MM.1S (cell line): ENCODE measurements around the gene FXYD3.

Experiments used
- CTCF ChIP-seq: fragments of 300-600 bp; sonication (generic); IDR thresholded peaks from 2 replicates; pipeline ENCODE4 v1.5.1; 2016; ENCODE audit warnings: antibody characterized with exemption, low read length, mixed read lengths
- EZH2 ChIP-seq: fragments of 300-600 bp; sonication (generic); optimal IDR thresholded peaks from 2 replicates; pipeline ENCODE3; 2017; ENCODE audit warnings: low read depth, mild to moderate bottlenecking, antibody characterized with exemption, low read length, mixed read lengths

- TF ChIP-seq EZH2: no peak
- TF ChIP-seq CTCF: no peak
These were observed 10.0 kb upstream of the FXYD3 start for GRCh38 chr19:35105411-35106290.
